ENCODE data around the gene ADGRG1.
"Not testable (repeated sequence)": the region's sequence is repeated elsewhere in the genome, so short reads cannot be mapped to it uniquely, and the experiment has no call there.

The ADGRG1 gene

GRCh38 chr16:57628008-57628781 lies at the start of gene ADGRG1:
TSS of gene ADGRG1 (plus strand) at chr16:57628630. CDS start at chr16:57650288, 21,658 bp downstream.
- peak; percentile 81 for DNase-seq (ENCODE audit: low spot score)

- no peak for DNase-seq (ENCODE audit: low spot score)
These were observed 49.1 kb upstream of the ADGRG1 start for GRCh38 chr16:57579361-57579665.

- DNase-seq (ENCODE audit: low spot score): no peak
These were observed 43.3 kb upstream of the ADGRG1 start for GRCh38 chr16:57585051-57585687.

- no peak for DNase-seq (ENCODE audit: low spot score)
These were observed 39.6 kb upstream of the ADGRG1 start for GRCh38 chr16:57588831-57589230.

- no peak for DNase-seq (ENCODE audit: low spot score)
These were observed 39.1 kb upstream of the ADGRG1 start for GRCh38 chr16:57589374-57589773.

- DNase-seq (ENCODE audit: low spot score): no peak
These were observed 37.8 kb upstream of the ADGRG1 start for GRCh38 chr16:57590654-57591085.

- DNase-seq (ENCODE audit: low spot score): peak; percentile 63
These were observed 37.2 kb upstream of the ADGRG1 start for GRCh38 chr16:57591086-57591869.

GRCh38 chr16:57591870-57592485 lies 36.5 kb upstream of the ADGRG1 start:
- no peak for DNase-seq (ENCODE audit: low spot score)

- no peak for DNase-seq (ENCODE audit: low spot score)
These were observed 35.8 kb upstream of the ADGRG1 start for GRCh38 chr16:57592591-57593003.

- no peak for DNase-seq (ENCODE audit: low spot score)
These were observed 35.4 kb upstream of the ADGRG1 start for GRCh38 chr16:57593021-57593420.

- DNase-seq (ENCODE audit: low spot score): no peak
These were observed 34.4 kb upstream of the ADGRG1 start for GRCh38 chr16:57593990-57594389.

- no peak for DNase-seq (ENCODE audit: low spot score)
These were observed 33.8 kb upstream of the ADGRG1 start for GRCh38 chr16:57594531-57595031.

- DNase-seq (ENCODE audit: low spot score): not testable (repeated sequence)
These were observed 32.2 kb upstream of the ADGRG1 start for GRCh38 chr16:57596234-57596633.

GRCh38 chr16:57598437-57598836 lies 30.0 kb upstream of the ADGRG1 start:
- DNase-seq (ENCODE audit: low spot score): no peak

GRCh38 chr16:57600048-57600835 lies 28.2 kb upstream of the ADGRG1 start:
- no peak for DNase-seq (ENCODE audit: low spot score)

GRCh38 chr16:57600952-57601580 lies 27.4 kb upstream of the ADGRG1 start:
- DNase-seq (ENCODE audit: low spot score): no peak

GRCh38 chr16:57601801-57602478 lies 26.5 kb upstream of the ADGRG1 start:
- no peak for DNase-seq (ENCODE audit: low spot score)

- DNase-seq (ENCODE audit: low spot score): no peak
These were observed 25.1 kb upstream of the ADGRG1 start for GRCh38 chr16:57603115-57604024.

- no peak for DNase-seq (ENCODE audit: low spot score)
These were observed 24.3 kb upstream of the ADGRG1 start for GRCh38 chr16:57604177-57604576.

All from putamen (tissue), 1 donor.